ENCODE measurements around the gene BCKDHB.

- TF ChIP-seq, protein P1, sequence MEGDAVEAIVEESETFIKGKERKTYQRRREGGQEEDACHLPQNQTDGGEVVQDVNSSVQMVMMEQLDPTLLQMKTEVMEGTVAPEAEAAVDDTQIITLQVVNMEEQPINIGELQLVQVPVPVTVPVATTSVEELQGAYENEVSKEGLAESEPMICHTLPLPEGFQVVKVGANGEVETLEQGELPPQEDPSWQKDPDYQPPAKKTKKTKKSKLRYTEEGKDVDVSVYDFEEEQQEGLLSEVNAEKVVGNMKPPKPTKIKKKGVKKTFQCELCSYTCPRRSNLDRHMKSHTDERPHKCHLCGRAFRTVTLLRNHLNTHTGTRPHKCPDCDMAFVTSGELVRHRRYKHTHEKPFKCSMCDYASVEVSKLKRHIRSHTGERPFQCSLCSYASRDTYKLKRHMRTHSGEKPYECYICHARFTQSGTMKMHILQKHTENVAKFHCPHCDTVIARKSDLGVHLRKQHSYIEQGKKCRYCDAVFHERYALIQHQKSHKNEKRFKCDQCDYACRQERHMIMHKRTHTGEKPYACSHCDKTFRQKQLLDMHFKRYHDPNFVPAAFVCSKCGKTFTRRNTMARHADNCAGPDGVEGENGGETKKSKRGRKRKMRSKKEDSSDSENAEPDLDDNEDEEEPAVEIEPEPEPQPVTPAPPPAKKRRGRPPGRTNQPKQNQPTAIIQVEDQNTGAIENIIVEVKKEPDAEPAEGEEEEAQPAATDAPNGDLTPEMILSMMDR (IDR thresholded peaks at IDR 0.05), result no peak
- no peak for TF ChIP-seq EP300 (IDR thresholded peaks at IDR 0.05)
- no peak for TF ChIP-seq POLR2A (IDR thresholded peaks at IDR 0.05)
- TF ChIP-seq POLR2AphosphoS5 (IDR thresholded peaks at IDR 0.05), result no peak
These were observed 38.4 kb downstream of the BCKDHB start for GRCh38 chr6:80144753-80145315.

All from stomach (tissue), 4 donors.